ENCODE data around the gene TIGD4.

Gene TIGD4

GRCh38 chr4:152724494-152724893 is 55.0 kb downstream of the TIGD4 start:
- no peak overlapping the region for H3K27ac Mint-ChIP-seq
- H3K27me3 Mint-ChIP-seq (ENCODE audit: low read depth): peaks cover 13% of the 10 kb centered on the region
- no peaks in the 10 kb centered on the region for H3K36me3 Mint-ChIP-seq (ENCODE audit: low read depth)
- H3K4me3 Mint-ChIP-seq: no peak overlapping the region
- no peak for DNase-seq (ENCODE audit: low spot score)
- H3K4me1 Mint-ChIP-seq (ENCODE audit: low read depth): peaks cover 2% of the 10 kb centered on the region
- no peaks in the 10 kb centered on the region for H3K9me3 Mint-ChIP-seq

- Mint-ChIP-seq H3K4me3 (no peak overlapping the region), H3K27me3 (ENCODE audit: low read depth) (peaks cover 19% of the 10 kb centered on the region), H3K27ac (no peak overlapping the region), H3K36me3 (ENCODE audit: low read depth) (no peaks in the 10 kb centered on the region), H3K9me3 (no peaks in the 10 kb centered on the region), H3K4me1 (ENCODE audit: low read depth) (peaks cover 2% of the 10 kb centered on the region)
- DNase-seq (ENCODE audit: low spot score): no peak
Observed at GRCh38 chr4:152723236-152723635, 56.3 kb downstream of the TIGD4 start.

GRCh38 chr4:152719801-152720556 is 59.6 kb downstream of the TIGD4 start:
- no peak overlapping the region for H3K4me3 Mint-ChIP-seq
- H3K27me3 Mint-ChIP-seq (ENCODE audit: low read depth): peaks cover 22% of the 10 kb centered on the region
- H3K4me1 Mint-ChIP-seq (ENCODE audit: low read depth): peaks cover 2% of the 10 kb centered on the region
- peaks cover 11% of the 10 kb centered on the region for H3K9me3 Mint-ChIP-seq
- no peak for DNase-seq (ENCODE audit: low spot score)
- no peak overlapping the region for H3K27ac Mint-ChIP-seq
- no peaks in the 10 kb centered on the region for H3K36me3 Mint-ChIP-seq (ENCODE audit: low read depth)

Data from T-helper 2 cell treated with Interferon-gamma antibody and Interleukin-4, amounts not matched to agents 5 μg/mL and 100 μg/mL, for 36 hours (primary cell).